ENCODE results near the gene GLB1L. TPM values are rescaled to one million over a fixed set of nuclear protein-coding genes. Genes with fewer than 3 reads are reported as not detected.

Gene GLB1L
- total and polyA plus RNA-seq, 4 donors = 2.3 to 5.2 (median 2.6) TPM

DNA sequence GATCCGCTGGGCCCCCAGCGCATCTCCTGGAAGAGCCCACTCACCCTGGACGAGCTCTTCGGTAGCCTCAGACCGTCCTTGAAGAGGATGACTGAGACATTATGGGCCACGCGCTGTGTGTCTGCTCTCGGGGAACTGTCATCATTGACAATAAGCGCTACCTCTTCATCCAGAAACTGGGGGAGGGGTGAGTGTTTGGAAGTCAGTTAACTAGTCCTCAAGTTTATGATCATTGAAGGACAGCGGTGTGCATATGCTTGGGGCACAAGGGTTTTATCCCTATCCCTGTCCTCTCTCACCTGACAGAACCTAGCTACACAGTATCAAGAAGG is 621 bp upstream of the GLB1L start:
- peak overlapping the region; percentile 76 to 97 for H3K9ac ChIP-seq (ENCODE audit: low read depth in 1 of 2, low read length in 2 of 2)
- no peaks in the 10 kb centered on the region for H3K27me3 ChIP-seq (ENCODE audit: control insufficient read depth in 4 of 4, insufficient read depth in 4 of 4, low read length in 3 of 4)
- peak overlapping the region; percentile 70 to 95 (median 80) for H3K4me3 ChIP-seq (ENCODE audit: low read depth in 1 of 3, low read length in 3 of 3)
- H3K36me3 ChIP-seq (ENCODE audit: control insufficient read depth in 4 of 4, insufficient read depth in 3 of 4, low read depth in 1 of 4, low read length in 3 of 4) = peaks cover 0 to 3% (median 0%) of the 10 kb centered on the region in 4 donors
- WGBS = 12% methylated on average over 10 of the region's 10 CpGs
- TF ChIP-seq, protein P1, sequence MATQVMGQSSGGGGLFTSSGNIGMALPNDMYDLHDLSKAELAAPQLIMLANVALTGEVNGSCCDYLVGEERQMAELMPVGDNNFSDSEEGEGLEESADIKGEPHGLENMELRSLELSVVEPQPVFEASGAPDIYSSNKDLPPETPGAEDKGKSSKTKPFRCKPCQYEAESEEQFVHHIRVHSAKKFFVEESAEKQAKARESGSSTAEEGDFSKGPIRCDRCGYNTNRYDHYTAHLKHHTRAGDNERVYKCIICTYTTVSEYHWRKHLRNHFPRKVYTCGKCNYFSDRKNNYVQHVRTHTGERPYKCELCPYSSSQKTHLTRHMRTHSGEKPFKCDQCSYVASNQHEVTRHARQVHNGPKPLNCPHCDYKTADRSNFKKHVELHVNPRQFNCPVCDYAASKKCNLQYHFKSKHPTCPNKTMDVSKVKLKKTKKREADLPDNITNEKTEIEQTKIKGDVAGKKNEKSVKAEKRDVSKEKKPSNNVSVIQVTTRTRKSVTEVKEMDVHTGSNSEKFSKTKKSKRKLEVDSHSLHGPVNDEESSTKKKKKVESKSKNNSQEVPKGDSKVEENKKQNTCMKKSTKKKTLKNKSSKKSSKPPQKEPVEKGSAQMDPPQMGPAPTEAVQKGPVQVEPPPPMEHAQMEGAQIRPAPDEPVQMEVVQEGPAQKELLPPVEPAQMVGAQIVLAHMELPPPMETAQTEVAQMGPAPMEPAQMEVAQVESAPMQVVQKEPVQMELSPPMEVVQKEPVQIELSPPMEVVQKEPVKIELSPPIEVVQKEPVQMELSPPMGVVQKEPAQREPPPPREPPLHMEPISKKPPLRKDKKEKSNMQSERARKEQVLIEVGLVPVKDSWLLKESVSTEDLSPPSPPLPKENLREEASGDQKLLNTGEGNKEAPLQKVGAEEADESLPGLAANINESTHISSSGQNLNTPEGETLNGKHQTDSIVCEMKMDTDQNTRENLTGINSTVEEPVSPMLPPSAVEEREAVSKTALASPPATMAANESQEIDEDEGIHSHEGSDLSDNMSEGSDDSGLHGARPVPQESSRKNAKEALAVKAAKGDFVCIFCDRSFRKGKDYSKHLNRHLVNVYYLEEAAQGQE (IDR thresholded peaks at IDR 0.05) = no peak
- no peak for TF ChIP-seq HNF4A (conservative IDR thresholded peaks at IDR 0.05)
- no peak for TF ChIP-seq EGR1 (IDR thresholded peaks at IDR 0.05; ENCODE audit: low read depth in 2 of 2)
- TF ChIP-seq, protein P2, sequence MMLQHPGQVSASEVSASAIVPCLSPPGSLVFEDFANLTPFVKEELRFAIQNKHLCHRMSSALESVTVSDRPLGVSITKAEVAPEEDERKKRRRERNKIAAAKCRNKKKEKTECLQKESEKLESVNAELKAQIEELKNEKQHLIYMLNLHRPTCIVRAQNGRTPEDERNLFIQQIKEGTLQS (IDR thresholded peaks at IDR 0.05) = no peak
- no peak for TF ChIP-seq HNF4G (IDR thresholded peaks at IDR 0.05)
- no peak for TF ChIP-seq TAF1 (conservative IDR thresholded peaks at IDR 0.05)
- no peak for DNase-seq (ENCODE audit: low spot score)
- peaks cover 12 to 67% (median 57%) of the 10 kb centered on the region in 4 donors for H3K4me1 ChIP-seq (ENCODE audit: control insufficient read depth in 4 of 4, insufficient read depth in 4 of 4, low read length in 3 of 4)
- H3K27ac ChIP-seq (ENCODE audit: low read depth in 1 of 2, low read length in 2 of 2) = peak overlapping the region; percentile 72 to 94
- no peaks in the 10 kb centered on the region for H3K9me3 ChIP-seq (ENCODE audit: control insufficient read depth in 4 of 4, low read length in 3 of 4)

GRCh38 chr2:219244789-219245147 is 476 bp downstream of the GLB1L start:
- TF ChIP-seq, protein P1 (IDR thresholded peaks at IDR 0.05) = no peak
- TF ChIP-seq SP1 (IDR thresholded peaks at IDR 0.05) = no peak
- no peak for TF ChIP-seq FOXA2 (IDR thresholded peaks at IDR 0.05)
- no peak for TF ChIP-seq CTCF (IDR thresholded peaks at IDR 0.05; ENCODE audit: low read depth, low read length, missing input control)
- TF ChIP-seq, protein P2 (IDR thresholded peaks at IDR 0.05) = no peak
- TF ChIP-seq, protein P3, sequence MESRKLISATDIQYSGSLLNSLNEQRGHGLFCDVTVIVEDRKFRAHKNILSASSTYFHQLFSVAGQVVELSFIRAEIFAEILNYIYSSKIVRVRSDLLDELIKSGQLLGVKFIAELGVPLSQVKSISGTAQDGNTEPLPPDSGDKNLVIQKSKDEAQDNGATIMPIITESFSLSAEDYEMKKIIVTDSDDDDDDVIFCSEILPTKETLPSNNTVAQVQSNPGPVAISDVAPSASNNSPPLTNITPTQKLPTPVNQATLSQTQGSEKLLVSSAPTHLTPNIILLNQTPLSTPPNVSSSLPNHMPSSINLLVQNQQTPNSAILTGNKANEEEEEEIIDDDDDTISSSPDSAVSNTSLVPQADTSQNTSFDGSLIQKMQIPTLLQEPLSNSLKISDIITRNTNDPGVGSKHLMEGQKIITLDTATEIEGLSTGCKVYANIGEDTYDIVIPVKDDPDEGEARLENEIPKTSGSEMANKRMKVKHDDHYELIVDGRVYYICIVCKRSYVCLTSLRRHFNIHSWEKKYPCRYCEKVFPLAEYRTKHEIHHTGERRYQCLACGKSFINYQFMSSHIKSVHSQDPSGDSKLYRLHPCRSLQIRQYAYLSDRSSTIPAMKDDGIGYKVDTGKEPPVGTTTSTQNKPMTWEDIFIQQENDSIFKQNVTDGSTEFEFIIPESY (IDR thresholded peaks at IDR 0.05) = no peak
- TF ChIP-seq FOXA1 (IDR thresholded peaks at IDR 0.05) = no peak
- TF ChIP-seq GABPA (IDR thresholded peaks at IDR 0.05 in 1 of 2, conservative IDR thresholded peaks at IDR 0.05 in 1 of 2) = no peak
- no peak for TF ChIP-seq YY1 (IDR thresholded peaks at IDR 0.05)
- TF ChIP-seq RXRA (IDR thresholded peaks at IDR 0.05) = no peak
- TF ChIP-seq EGR1 (IDR thresholded peaks at IDR 0.05; ENCODE audit: low read depth in 2 of 2) = no peak
- no peak for TF ChIP-seq NR2F2 (IDR thresholded peaks at IDR 0.05)
- TF ChIP-seq RAD21 (IDR thresholded peaks at IDR 0.05) = no peak
- no peak for TF ChIP-seq HNF4A (conservative IDR thresholded peaks at IDR 0.05)
- no peak for TF ChIP-seq JUND (IDR thresholded peaks at IDR 0.05)
- TF ChIP-seq HNF4G (IDR thresholded peaks at IDR 0.05) = no peak
- TF ChIP-seq, protein P4, sequence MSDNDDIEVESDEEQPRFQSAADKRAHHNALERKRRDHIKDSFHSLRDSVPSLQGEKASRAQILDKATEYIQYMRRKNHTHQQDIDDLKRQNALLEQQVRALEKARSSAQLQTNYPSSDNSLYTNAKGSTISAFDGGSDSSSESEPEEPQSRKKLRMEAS (IDR thresholded peaks at IDR 0.05) = no peak
- TF ChIP-seq TAF1 (conservative IDR thresholded peaks at IDR 0.05) = no peak
- no peaks in the 10 kb centered on the region for H3K9me3 ChIP-seq (ENCODE audit: control insufficient read depth in 4 of 4, low read length in 3 of 4)

More at GRCh38 chr2:219244789-219245147, 476 bp downstream of the GLB1L start:
- Histone ChIP-seq H3K27me3 (ENCODE audit: control insufficient read depth in 4 of 4, insufficient read depth in 4 of 4, low read length in 3 of 4) (no peaks in the 10 kb centered on the region), H3K4me3 (ENCODE audit: low read depth in 1 of 3, low read length in 3 of 3) (peak overlapping the region; percentile 70 to 95 (median 80)), H3K4me1 (ENCODE audit: control insufficient read depth in 4 of 4, insufficient read depth in 4 of 4, low read length in 3 of 4) (peaks cover 9 to 57% (median 48%) of the 10 kb centered on the region in 4 donors), H3K36me3 (ENCODE audit: control insufficient read depth in 4 of 4, insufficient read depth in 3 of 4, low read depth in 1 of 4, low read length in 3 of 4) (peaks cover 0 to 2% (median 0%) of the 10 kb centered on the region in 4 donors), H3K27ac (ENCODE audit: low read depth in 1 of 2, low read length in 2 of 2) (peak overlapping the region; percentile 72 to 94), H3K9ac (ENCODE audit: low read depth in 1 of 2, low read length in 2 of 2) (peak overlapping the region; percentile 2 to 97)
- DNase-seq (ENCODE audit: low spot score) = no peak
- WGBS = 41% methylated on average over 6 of the region's 6 CpGs
